ENCODE data around the gene SIK2.
A peak's percentile ranks its signal among the peaks of the same experiment; 100 is the strongest.
"Not testable (repeated sequence)": the region's sequence is repeated elsewhere in the genome, so short reads cannot be mapped to it uniquely, and the experiment has no call there.

Gene SIK2

DNA sequence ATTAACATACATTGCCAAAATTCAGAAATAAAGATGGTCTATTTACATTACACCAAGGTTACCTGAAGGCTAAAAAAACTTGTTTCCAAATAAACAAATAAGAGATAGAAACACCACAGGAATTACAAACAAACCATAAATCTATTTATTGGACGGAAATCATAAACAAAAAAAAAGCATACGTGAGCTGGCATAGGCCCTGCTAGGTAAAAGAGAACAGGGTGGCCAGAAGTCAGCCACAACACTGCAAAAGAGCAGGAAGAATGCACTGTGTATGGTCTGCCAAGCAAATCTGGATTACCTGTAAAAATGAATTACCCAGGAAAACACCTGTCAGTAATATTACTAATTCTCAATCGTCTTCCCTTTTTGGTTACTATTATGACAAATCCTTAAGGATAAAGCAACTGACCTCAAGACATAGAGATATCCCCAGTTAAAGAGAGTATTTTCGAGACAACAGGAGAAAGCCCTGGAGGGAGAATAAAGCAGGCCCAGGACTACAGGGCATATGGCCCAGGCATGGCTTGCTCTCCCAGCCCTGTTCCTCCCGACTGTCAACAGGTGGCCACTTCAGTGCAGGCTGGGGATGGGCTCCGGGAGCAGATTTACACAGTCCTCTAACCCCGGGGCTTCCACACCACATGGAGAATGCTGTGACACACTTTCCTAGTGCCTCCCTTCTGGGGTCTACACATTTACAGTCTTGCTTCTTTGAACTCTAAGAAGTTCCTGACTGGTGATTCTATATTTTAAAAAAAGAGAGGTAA, 146.0 kb downstream of the SIK2 start:
- no peak for DNase-seq (ENCODE audit: low read depth in 1 of 2, low spot score in 1 of 2)

DNA sequence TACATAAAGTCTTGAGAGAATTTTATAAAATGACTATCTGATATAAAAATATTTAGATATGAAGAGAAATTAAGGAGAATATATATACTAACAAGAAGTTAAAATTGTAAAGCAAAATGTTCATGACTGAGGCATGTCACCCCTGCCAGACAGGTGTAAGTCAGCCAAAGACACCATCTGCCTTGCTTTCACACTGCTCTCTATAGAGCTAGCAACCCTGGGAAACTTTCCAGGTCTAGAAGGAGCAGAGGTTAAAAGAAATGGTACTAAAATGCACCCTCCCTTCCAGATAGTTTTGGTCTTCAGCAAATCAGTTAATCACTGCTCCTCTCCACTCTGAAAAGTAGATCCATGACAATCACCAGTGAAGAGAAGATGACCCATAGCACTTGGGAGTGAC, 147.4 kb downstream of the SIK2 start:
- DNase-seq (ENCODE audit: low read depth in 1 of 2, low spot score in 1 of 2), result no peak

DNA sequence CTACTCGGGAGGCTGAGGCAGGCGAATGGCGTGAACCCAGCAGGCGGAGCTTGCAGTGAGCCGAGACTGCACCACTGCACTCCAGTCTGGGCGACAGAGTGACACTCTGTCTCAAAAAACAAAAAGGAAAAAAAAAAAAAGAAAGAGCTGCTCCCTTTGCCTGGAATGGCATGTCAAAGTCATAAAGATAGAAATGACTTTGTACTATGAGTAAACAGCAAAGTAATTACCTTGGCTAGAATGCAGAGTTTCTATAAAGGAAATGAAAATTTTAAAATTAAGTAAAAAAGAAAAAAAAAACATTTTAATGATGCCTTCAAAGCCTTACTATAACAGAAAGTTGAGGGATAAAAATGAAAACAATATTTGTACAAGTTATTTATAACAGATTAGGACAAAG, 153.8 kb downstream of the SIK2 start:
- DNase-seq (ENCODE audit: low read depth in 1 of 2, low spot score in 1 of 2), result no peak

DNA sequence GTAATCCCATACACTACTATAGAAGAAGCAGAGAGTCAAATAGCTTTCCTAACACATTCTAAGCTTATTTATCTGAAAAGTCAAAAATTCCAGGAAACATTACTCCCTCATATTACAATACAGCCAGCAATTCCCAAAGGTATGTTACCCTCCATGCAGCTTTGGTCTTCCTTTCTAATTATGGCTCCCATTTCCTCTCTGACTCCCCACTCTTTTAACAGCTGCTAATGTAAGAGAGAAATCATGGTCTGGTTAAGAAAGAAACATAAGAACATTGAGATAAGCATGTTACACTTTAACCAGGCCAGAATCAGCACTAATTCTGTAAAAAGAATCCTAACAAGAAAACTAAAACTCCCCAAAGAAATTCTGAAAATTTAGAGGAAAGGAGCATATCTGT, 157.1 kb downstream of the SIK2 start:
- no peak for DNase-seq (ENCODE audit: low read depth in 1 of 2, low spot score in 1 of 2)

DNA sequence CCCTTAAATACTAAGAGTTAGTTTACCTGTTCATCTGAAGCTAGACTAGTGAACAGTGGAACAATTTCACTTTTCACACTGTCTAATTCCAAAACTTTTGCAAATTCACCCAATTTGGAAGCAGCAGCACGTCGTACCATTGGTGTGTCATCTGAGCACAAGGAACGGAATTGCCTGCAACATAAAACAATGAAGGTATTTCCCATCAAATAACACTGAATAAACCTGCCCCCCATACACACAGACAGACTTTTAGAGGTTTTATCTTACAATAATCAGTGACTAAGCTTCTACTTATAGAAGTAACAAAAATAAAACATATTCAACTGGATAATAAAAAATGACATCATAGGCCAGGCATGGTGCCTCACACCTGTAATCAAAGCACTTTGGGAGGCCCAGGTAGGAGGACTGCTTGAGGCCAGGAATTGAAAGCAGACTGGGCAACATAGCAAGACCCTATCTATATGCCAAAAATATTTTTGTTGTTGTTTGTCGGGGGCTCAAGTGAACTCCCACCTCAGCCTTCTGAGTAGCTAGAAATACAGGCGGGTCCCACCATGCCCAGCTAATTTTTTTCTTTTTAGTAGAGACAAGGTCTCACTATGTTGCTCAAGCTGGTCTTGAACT, 157.6 kb downstream of the SIK2 start:
- DNase-seq (ENCODE audit: low read depth in 1 of 2, low spot score in 1 of 2), result no peak

DNA sequence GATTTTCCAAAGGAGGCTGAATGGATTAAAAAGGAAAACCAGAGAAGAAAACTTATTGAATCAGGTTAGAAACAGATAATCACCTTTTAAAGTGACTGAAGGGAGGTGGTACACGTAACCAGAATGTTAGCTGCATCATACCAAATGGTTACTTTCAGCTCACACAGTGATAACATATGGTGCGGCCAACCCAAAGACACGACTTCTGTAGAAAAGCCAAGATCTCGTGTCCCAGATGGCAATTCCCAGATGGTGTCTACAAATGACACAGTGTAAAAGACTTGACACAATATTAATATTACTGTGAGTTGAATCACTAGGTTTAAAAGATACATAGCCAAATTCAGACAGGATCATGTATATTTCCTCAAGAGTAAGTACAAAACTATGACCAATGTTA, 158.8 kb downstream of the SIK2 start:
- DNase-seq (ENCODE audit: low read depth in 1 of 2, low spot score in 1 of 2), result no peak

DNA sequence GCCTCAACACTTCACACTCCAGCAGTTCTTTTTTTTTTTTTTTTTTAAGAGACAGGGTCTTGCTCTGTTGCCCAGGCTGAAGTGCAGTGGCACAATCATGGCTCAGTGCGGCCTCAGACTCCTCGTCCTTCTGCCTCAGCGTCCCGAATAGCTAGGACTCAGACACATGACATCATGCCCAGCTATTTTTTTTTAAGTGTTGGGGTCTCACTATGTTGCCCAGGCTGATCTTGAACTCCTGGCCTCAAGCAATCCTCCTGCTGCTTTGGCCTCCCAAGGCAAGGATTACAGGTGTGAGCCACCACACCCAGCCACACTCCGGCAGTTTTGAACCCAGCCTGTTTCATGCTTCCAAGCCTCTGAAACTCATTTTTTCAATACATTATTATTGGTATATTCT, 160.3 kb downstream of the SIK2 start:
- DNase-seq (ENCODE audit: low read depth in 1 of 2, low spot score in 1 of 2), result no peak

DNA sequence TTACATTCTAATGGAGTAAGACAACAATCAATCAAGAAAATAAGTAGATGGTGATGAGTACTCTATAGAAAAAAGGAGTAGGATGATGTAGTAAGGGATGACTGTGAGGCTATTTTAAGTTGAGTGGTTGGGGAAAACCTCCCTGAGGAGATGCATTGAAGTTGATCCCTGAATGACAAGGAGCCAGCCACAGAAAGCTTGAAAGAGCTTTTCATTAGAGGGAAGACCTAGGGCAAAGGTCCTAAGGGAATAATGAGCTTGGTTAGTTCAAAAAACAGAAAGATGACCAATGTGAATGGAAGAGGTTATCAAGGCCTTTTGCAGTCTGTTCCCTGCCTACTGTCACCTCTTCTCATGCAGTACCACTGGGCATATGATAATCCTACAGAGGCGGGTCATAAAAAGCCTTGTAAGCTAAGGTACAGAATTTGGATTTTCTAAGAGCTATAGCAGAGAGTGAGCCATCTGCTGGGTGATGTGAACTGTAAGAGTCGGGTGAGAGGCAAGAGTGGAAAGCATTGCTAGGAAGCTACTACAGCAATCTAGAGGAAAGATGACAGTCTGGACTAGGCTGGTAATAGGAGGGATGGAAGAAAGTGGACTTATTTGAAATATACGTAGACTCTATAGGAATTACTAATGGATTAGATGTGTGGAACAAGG, 160.9 kb downstream of the SIK2 start:
- DNase-seq (ENCODE audit: low read depth in 1 of 2, low spot score in 1 of 2), result no peak

DNA sequence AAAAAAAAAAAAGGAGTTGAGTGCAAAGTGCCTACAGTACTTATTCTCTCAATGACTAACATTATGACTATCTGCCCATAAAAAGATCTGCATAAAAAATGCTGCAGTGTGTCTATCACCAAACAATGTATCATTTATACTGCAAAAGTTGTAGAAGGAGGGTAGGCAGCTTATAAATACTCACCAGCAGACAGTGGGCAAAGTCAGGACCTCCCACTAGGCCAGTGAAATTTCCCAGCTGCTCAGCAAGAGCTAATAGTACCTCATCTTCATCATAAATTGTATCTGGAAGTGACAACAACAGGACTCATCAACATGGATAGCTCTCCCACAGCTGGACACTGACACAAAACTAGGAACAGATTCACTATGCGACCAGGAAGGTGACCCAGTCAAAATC, 162.4 kb downstream of the SIK2 start:
- DNase-seq (ENCODE audit: low read depth in 1 of 2, low spot score in 1 of 2), result no peak

DNA sequence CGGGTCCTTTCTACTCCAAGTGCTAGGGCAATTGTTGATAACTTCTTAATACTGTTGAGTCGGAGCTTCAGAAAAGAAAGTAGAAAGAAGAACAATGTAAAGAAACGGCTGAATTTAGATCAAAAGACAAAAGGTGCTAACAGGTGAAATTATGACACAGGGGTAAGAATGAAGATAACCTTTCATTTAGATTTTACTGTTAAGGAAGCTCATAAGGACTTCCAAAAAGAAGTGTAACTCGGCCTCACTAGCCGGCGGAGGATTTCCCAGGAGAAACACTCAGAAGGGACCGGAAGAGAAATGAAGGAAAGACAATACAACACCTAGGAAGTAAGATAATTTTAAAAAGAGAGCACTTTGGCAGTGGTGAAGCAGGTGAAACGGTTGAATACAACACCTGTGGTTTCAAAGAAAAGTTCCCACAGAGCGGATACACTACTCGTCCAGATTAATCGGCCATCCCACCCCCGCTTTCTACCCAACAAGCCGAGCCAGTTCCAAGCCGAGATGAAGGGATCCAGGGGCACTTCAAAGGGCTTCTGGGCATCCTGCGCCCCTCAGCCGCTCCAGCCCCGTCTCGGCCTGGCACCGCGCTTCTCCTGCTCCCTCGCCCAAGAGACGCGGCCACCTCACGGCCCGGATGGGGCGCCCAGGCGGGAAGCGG, 163.2 kb downstream of the SIK2 start:
- DNase-seq (ENCODE audit: low read depth in 1 of 2, low spot score in 1 of 2), result no peak

DNA sequence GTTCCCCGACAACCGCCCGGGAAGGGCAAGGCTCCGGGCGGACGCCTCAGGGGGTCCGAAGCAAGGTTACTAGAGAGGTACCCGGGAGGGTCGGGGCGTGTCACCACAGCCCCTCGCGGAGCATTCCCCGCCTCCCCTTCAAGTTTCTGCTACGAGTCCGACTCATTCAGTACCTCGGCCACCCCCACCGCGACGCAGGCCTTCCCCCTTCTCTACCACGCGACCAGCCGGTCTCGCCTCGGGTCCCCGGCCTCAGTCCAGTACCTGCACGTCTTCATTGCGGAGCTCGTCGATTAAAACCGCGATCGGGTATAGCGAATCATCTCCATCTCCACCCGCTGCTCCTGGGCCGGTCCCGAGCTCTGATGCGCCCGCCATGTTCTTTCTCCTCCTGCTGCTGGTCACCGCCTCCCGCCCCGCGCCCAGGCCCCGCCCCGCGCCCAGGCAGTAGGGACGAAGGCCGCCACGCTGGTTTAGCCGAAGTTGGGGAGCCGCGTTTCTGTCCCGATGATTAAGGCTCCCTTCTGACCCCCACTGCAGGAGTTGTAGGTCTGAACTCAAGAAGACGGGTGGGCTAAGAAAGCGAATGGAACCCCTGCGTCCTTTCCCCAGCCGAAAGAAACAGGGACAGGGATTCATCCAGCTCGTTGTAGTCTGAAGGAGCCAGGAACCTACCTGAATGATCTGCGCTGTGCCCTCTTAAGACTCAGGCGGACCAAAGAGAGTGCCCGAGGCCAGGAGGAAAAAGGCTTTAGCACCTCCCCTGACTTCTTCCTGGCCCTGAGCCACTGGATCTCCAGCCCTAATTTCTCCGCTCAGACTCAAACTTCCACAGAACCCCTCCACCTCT, 164.0 kb downstream of the SIK2 start, which contains the start of gene PPP2R1B:
TSS of gene PPP2R1B (minus strand) at position 406 of the 850 bp plus-strand sequence. CDS start at position 378, 28 bp downstream.
- DNase-seq (ENCODE audit: low read depth in 1 of 2, low spot score in 1 of 2), result peak; percentile 57 to 59

DNA sequence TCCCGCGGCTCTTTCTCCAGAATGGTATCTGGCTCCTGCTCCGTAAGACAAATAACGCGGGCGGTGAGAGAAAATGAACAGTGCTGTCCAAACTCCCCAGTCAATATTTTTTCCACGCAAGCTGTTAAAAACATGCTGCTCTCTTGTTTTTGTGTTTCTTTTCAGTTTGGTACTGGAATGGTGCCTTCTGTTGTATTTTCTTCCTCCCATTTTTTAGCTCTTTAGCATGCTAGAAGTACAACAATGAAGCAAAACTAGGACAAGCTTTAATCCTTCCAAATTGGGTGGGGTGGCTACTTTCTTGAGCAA, 164.5 kb downstream of the SIK2 start:
- DNase-seq (ENCODE audit: low read depth in 1 of 2, low spot score in 1 of 2), result no peak

DNA sequence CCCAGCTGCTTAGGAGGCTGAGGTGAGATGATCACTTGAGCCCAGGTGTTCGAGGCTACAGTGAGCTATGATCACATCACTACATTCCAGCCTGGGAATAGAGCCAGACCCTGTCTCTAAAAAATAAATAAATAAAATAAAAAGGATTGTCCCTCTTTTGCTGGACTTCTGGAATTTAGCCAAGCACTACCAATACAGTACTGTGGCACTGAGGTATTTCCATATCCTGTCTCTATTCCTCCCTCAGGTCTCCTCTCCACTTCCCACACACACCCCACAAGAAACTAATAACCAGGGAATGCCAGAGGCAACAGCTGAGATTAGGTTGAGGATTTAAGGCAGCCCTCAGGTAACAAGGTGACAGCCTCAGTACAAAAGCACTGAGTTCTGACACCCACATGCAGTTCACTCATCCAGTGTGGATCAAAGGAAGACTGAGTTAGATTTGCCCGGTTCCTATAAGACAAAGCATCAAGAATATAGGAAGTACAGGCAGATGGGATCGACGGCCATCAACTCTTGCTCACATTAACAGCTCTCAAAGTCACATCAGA, 168.4 kb downstream of the SIK2 start:
- DNase-seq (ENCODE audit: low read depth in 1 of 2, low spot score in 1 of 2), result no peak

DNA sequence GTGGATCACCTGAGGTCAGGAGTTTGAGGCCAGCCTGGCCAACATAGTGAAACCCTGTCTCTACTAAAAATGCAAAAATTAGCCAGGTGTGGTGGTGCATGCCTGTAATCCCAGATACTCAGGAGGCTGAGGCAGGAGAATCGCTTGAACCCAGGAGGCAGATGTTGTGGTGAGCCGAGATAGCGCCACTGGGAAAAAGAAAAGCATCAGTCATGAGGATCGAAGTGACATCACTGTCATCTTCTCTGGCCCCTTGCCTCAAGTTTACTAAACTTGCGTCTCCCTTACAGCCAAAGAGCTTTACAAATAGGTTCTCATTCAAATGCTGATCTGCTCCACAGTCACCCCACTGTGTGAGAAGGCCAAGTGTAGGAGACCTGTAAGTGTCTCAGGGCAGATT, 169.0 kb downstream of the SIK2 start:
- not testable (repeated sequence) for DNase-seq (ENCODE audit: low read depth in 1 of 2, low spot score in 1 of 2)

DNA sequence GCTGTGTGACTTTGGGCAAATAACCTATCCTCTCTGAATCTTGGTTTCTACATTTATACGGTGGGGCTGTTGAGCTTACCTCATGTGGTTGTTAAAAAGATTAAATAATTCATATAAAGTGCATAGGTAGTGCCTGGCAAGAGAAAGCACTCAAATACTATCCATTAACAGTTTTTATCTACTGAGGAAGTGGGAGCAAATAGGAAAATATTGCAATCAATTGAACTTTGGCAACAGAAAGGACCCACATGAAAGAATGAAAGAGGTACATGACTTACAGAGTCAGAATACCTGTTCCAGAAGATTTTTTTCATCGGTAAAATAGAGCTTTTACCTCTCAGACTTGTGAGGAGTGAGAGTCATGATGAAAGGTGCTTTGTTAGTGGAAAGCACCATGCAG, 170.3 kb downstream of the SIK2 start:
- DNase-seq (ENCODE audit: low read depth in 1 of 2, low spot score in 1 of 2), result no peak

DNA sequence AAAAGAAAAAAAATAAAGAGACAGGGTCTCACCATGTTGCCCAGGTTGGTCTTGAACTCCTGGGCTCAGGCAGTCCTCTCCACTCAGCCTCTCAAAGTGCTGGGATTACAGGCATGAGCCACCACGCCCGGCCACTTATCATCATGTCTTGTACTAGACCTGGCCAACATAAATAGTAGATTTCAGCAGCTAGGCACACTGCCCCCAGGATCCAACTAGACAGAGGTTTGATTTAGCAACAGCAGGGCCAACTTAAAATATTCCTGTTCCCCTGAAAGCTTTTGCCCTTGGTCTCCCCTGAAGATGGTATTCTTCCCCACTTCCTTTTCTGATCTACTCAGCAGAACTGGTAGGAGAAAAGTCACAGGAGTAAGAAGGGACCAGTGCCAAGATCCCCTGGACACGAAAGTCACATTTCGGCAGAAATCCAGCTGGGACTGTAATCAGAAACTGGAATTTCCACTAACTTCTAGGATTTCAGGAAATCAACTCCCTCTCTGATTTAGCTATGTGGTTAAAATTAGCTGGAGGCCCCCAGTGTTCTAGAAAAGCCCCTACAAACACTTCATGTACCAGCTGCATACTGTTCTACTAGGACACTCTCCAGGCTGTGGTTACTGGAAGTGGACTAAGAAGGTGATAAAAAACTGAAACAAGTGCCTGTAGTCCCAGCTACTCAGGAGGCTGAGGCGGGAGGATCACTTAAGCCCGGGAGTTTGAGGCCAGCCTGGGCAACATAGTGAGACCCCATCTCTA, 172.9 kb downstream of the SIK2 start:
- DNase-seq (ENCODE audit: low read depth in 1 of 2, low spot score in 1 of 2), result no peak

DNA sequence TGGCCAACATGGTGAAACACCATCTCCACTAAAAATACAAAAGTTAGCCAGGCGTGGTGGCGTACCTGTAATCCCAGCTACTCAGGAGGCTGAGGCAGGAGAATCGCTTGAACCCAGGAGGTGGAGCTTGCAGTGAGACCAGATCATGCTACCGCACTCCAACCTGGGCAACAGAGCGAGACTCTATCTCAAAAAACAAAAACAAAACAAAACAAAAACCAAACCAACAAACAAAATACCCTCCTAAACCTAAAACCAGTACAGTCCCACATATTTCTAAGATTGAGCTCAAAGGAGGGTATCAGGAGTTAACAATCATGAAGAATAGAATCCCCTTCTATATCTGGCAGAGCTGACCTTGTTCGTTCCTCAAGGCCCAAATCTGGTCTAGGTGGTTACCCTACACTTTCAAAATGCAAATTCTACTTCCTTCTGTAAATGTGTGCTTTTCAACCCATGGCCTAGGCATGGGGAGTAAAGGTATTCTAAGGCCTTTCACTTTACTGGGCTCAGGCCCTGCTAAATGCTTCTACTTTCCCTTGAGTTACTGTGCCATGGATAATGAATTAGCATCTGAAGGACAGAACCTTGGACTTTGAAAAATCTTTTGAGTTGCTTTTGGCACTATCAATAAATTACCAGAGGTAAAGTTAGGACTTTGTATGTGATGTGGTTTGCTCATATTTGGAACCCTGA, 174.3 kb downstream of the SIK2 start:
- no peak for DNase-seq (ENCODE audit: low read depth in 1 of 2, low spot score in 1 of 2)

DNA sequence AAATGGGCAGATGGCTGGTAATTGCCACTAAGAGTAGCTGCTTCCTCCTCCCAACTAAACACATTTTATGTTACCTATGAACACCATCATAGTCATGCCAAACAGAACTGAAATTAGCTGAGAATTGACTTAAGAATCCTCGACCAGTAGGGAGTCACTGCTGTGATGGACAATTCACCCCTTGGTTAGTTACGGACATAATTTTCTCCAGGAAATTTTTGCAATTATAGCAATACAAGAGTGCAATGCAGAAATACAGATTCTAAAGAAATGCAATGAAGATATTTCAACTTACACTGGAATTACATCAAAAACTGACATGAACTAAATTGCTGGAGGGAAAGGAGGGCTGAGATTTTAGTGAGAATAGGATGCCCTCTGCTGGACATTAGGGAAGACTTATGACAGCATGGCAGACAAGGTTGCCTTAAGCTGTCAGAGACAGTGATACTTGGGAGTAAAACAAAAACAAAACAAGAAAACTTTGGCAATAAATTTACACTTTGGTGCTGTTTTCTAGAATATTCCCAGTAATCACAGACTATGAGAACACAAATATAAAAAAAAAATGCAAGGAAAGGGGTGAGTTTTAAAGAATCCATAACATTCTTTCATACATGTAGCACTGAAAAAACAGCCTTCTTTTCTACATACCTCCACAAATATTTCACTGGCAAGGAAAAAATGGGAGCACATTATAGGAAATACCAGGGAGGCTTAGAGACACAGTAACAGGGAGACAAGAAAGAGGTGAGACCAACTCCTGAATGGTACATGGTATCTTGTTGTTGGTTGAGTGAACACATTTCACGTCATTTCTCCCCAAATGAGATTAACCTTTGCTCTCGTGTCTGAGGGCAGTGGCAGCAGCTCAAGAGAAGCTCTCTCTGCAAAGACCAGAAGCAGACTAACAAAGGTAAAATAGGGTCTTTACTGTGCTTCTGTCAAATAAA, 175.1 kb downstream of the SIK2 start:
- DNase-seq (ENCODE audit: low read depth in 1 of 2, low spot score in 1 of 2), result peak in 1 of 2 donors; percentile 14

Measured in activated CD4-positive, alpha-beta T cell treated with anti-CD3 and anti-CD28 coated beads, Interleukin-2, amount 50 U/mL, for 24 hours (primary cell).